HG02885 (cell line): ENCODE measurements around the gene CT45A2.
"Not testable (repeated sequence)": the region's sequence is repeated elsewhere in the genome, so short reads cannot be mapped to it uniquely, and the experiment has no call there.

Source experiments
- ATAC-seq: cut with Tn5 transposase; IDR thresholded peaks from one replicate; pipeline ENCODE4 v1.9.1; 2021; ENCODE audit warnings: mild to moderate bottlenecking; ENCODE audit not compliant: unreplicated experiment, poor library complexity

CT45A2 gene

DNA sequence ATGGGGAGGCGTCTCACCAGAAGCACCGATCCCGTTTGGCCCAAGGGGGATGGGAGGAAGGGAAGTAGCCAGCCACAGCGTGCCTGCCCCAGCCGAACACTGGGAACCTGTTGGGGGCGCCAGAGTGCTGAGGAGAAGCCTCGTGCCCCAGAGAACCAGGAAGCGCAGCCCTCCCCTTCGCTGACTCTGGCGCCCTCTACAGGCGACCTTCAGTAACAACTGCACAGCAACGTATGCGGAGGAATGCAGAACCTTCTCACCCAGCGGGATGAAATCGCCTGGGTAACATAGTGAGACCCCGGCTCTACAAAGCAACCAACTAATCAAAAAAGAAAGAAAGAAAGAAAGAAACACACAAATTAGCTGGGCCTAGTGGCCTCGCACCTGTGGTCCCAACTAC lies at the start of gene CT45A2:
TSS of gene CT45A2 (minus strand) at position 101 of the 400 bp plus-strand sequence. CDS start 3,747 bp downstream, outside the sequence.
- ATAC-seq = not testable (repeated sequence)

DNA sequence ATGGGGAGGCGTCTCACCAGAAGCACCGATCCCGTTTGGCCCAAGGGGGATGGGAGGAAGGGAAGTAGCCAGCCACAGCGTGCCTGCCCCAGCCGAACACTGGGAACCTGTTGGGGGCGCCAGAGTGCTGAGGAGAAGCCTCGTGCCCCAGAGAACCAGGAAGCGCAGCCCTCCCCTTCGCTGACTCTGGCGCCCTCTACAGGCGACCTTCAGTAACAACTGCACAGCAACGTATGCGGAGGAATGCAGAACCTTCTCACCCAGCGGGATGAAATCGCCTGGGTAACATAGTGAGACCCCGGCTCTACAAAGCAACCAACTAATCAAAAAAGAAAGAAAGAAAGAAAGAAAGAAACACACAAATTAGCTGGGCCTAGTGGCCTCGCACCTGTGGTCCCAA lies 34.6 kb upstream of the CT45A2 start, which contains the start of gene CT45A8:
TSS of gene CT45A8 (minus strand) at position 101 of the 400 bp plus-strand sequence. CDS start 3,755 bp downstream, outside the sequence.
- ATAC-seq = not testable (repeated sequence)

GRCh38 chrX:135837180-135837579 lies 17.4 kb upstream of the CT45A2 start, which contains the start of gene CT45A7:
Gene CT45A7 (minus strand): TSS chrX:135837280. CDS start chrX:135833533, 3,747 bp downstream.
- ATAC-seq = not testable (repeated sequence)

GRCh38 chrX:135802687-135803086 lies 17.1 kb downstream of the CT45A2 start, which contains the start of gene CT45A6:
Gene CT45A6 (minus strand): TSS chrX:135802787. CDS start chrX:135798993, 3,794 bp downstream.
- not testable (repeated sequence) for ATAC-seq

GRCh38 chrX:135785403-135785802 lies 34.4 kb downstream of the CT45A2 start, which contains the start of gene CT45A5:
Gene CT45A5 (minus strand): TSS chrX:135785503. CDS start chrX:135781729, 3,774 bp downstream.
- ATAC-seq = not testable (repeated sequence)

DNA sequence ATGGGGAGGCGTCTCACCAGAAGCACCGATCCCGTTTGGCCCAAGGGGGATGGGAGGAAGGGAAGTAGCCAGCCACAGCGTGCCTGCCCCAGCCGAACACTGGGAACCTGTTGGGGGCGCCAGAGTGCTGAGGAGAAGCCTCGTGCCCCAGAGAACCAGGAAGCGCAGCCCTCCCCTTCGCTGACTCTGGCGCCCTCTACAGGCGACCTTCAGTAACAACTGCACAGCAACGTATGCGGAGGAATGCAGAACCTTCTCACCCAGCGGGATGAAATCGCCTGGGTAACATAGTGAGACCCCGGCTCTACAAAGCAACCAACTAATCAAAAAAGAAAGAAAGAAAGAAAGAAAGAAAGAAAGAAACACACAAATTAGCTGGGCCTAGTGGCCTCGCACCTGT lies 51.7 kb downstream of the CT45A2 start, which contains the start of gene CT45A3:
TSS of gene CT45A3 (minus strand) at position 101 of the 400 bp plus-strand sequence. CDS start 3,747 bp downstream, outside the sequence.
- ATAC-seq = not testable (repeated sequence)
